HepG2 (cell line): ENCODE results near the gene BIRC7.

ENCODE experiments used
- CREB3 ChIP-seq: sonication (generic); formaldehyde crosslinking; IDR thresholded peaks from 2 replicates; pipeline ENCODE4 v1.5.0; 2020; ENCODE audit warnings: missing genetic modification reagents
- CREM ChIP-seq, 2 experiments: sonication (generic) in 1 of 2; formaldehyde crosslinking in 1 of 2; IDR thresholded peaks; 2 replicates each; pipeline versions ENCODE4 v1.4.0 to v1.6.1; 2016 to 2020; ENCODE audit warnings: antibody characterized with exemption in 1 of 2, mild to moderate bottlenecking in 1 of 2, missing genetic modification reagents in 1 of 2
- CTCF ChIP-seq: sonication (generic); formaldehyde crosslinking; IDR thresholded peaks from 2 replicates; pipeline ENCODE4 v1.5.0; 2020; ENCODE audit warnings: mild to moderate bottlenecking, missing genetic modification reagents, moderate library complexity
- EZH2 ChIP-seq: conservative IDR thresholded peaks from 2 replicates; pipeline ENCODE4 v1.6.1; 2012; ENCODE audit warnings: mild to moderate bottlenecking, low read depth, low read length, moderate library complexity
- FOXA1 ChIP-seq, 2 experiments: fragments of 450-650 bp in 1 of 2; sonication (generic) in 1 of 2; formaldehyde crosslinking in 1 of 2; IDR thresholded peaks; 2 replicates each; pipeline versions ENCODE4 v1.4.0 to v1.6.1; 2016 to 2020; ENCODE audit warnings: missing genetic modification reagents in 1 of 2
- GATAD2A ChIP-seq: IDR thresholded peaks from 2 replicates; pipeline ENCODE4 v1.6.1; 2016
- TCF7L2 ChIP-seq: IDR thresholded peaks from 2 replicates; pipeline ENCODE4 v1.6.1; 2011; ENCODE audit warnings: mild to moderate bottlenecking, low read depth, low read length, moderate library complexity
- UBTF ChIP-seq: sonication (generic); formaldehyde crosslinking; IDR thresholded peaks from 2 replicates; pipeline ENCODE4 v1.4.0; 2020; ENCODE audit warnings: mild to moderate bottlenecking, missing genetic modification reagents
- ZNF776 ChIP-seq: sonication (generic); formaldehyde crosslinking; IDR thresholded peaks from 2 replicates; pipeline ENCODE4 v1.4.0; 2020; ENCODE audit warnings: mild to moderate bottlenecking, missing genetic modification reagents
- TF ChIP-seq, protein P1 (sequence below): sonication (generic); formaldehyde crosslinking; IDR thresholded peaks from 2 replicates; pipeline ENCODE4 v1.4.0; 2020; ENCODE audit warnings: missing genetic modification reagents

DNA sequence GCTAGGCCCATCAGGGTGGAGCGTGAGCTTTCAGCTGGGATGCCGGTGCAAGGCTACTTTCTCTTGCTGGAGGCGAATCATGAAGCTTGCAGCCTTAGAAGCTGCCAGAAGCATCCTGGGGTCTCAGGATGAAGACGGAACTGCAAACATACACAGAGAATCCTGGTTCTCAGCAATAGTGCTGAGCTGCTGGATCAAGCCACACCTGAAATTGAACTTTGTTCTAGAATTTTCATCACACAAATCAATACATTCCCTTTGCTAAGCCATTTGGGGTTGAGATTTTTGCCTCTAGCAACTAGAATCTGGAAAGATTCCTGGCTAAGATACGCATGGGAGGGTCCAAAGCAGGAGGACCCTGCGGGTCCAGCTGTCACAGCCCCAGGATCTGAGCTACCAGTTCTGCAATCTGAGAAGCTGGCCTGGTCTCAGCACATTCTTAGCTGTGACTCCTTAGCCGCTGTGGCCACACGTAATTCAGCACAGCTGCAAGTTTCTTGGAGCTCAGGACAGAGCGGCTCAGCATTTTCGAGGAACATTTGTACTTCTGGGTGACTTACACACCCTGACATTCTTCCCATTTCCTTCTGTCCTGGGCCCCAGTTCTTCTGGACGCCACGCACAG, 30.3 kb downstream of the BIRC7 start:
- TF ChIP-seq UBTF (CRISPR knock-in tag), result no peak
- no peak for TF ChIP-seq ZNF776 (CRISPR knock-in tag)
- TF ChIP-seq CREB3 (CRISPR knock-in tag), result no peak
- TF ChIP-seq GATAD2A (CRISPR knock-in tag), result no peak
- TF ChIP-seq EZH2, result no peak
- no peak for TF ChIP-seq TCF7L2
- TF ChIP-seq CTCF, result no peak
- no peak for TF ChIP-seq CREM (IDR thresholded peaks at IDR 0.05)
- no peak for TF ChIP-seq CREM (CRISPR knock-in tag; IDR thresholded peaks at IDR 0.05)
- TF ChIP-seq, protein P1, sequence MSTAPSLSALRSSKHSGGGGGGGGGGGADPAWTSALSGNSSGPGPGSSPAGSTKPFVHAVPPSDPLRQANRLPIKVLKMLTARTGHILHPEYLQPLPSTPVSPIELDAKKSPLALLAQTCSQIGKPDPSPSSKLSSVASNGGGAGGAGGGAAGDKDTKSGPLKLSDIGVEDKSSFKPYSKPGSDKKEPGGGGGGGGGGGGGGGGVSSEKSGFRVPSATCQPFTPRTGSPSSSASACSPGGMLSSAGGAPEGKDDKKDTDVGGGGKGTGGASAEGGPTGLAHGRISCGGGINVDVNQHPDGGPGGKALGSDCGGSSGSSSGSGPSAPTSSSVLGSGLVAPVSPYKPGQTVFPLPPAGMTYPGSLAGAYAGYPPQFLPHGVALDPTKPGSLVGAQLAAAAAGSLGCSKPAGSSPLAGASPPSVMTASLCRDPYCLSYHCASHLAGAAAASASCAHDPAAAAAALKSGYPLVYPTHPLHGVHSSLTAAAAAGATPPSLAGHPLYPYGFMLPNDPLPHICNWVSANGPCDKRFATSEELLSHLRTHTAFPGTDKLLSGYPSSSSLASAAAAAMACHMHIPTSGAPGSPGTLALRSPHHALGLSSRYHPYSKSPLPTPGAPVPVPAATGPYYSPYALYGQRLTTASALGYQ (CRISPR knock-in tag), result no peak
- TF ChIP-seq FOXA1 (IDR thresholded peaks at IDR 0.05), result no peak
- no peak for TF ChIP-seq FOXA1 (CRISPR knock-in tag; IDR thresholded peaks at IDR 0.05)
